Endodermal cell (in vitro differentiated cells): ENCODE results near the gene MAPK8IP1. TPM values are rescaled to one million over a fixed set of nuclear protein-coding genes. Genes with fewer than 3 reads are reported as not detected.

Source experiments
- DNase-seq: peaks from one replicate; pipeline ENCODE4 v3.0.0-alpha.2; 2017
- H3K27ac ChIP-seq: 2 replicates; pipeline ENCODE4 v1.5.1; 2013; ENCODE audit warnings: mild to moderate bottlenecking, low read depth, low read length, moderate library complexity
- H3K27me3 ChIP-seq: 2 replicates; pipeline ENCODE4 v1.6.1; 2013; ENCODE audit warnings: mild to moderate bottlenecking, low read length, moderate library complexity; ENCODE audit not compliant: insufficient read depth, control insufficient read depth, poor library complexity, severe bottlenecking
- H3K36me3 ChIP-seq: 2 replicates; pipeline ENCODE4 v1.7.0; 2013; ENCODE audit warnings: mild to moderate bottlenecking, low read length, moderate library complexity; ENCODE audit not compliant: control insufficient read depth, insufficient read depth
- H3K4me1 ChIP-seq: one replicate; pipeline ENCODE4 v1.7.0; 2013; ENCODE audit warnings: low read length; ENCODE audit not compliant: control insufficient read depth, insufficient read depth
- H3K4me3 ChIP-seq: 2 replicates; pipeline ENCODE4 v1.5.1; 2013; ENCODE audit warnings: mild to moderate bottlenecking, low read length, moderate library complexity
- H3K9ac ChIP-seq: 2 replicates; pipeline ENCODE4 v1.6.1; 2013; ENCODE audit warnings: mild to moderate bottlenecking, low read length, moderate library complexity; ENCODE audit not compliant: poor library complexity, severe bottlenecking; ENCODE audit errors: extremely low read depth
- H3K9me3 ChIP-seq: 2 replicates; pipeline ENCODE4 v1.6.1; 2013; ENCODE audit warnings: mild to moderate bottlenecking, low read length, moderate library complexity; ENCODE audit not compliant: control insufficient read depth
- H3K27ac Mint-ChIP-seq: 2 replicates; pipeline ENCODE4 v1.8.0; 2020; ENCODE audit warnings: mixed read lengths
- H3K27me3 Mint-ChIP-seq: 2 replicates; pipeline ENCODE4 v1.8.0; 2021; ENCODE audit warnings: mild to moderate bottlenecking, mixed read lengths; ENCODE audit not compliant: insufficient read depth
- H3K36me3 Mint-ChIP-seq: 2 replicates; pipeline ENCODE4 v1.8.0; 2020; ENCODE audit warnings: low read depth, mixed read lengths
- H3K4me1 Mint-ChIP-seq: 2 replicates; pipeline ENCODE4 v1.8.0; 2020; ENCODE audit warnings: mixed read lengths
- H3K4me3 Mint-ChIP-seq: 2 replicates; pipeline ENCODE4 v1.8.0; 2020; ENCODE audit warnings: mild to moderate bottlenecking, moderate library complexity, mixed read lengths
- H3K9me3 Mint-ChIP-seq: 2 replicates; pipeline ENCODE4 v1.8.0; 2020; ENCODE audit warnings: mild to moderate bottlenecking, mixed read lengths
- CTCF ChIP-seq: fragments of 200-600 bp; sonication (generic); conservative IDR thresholded peaks from 2 replicates; pipeline ENCODE4 v1.5.0; 2021; ENCODE audit warnings: antibody characterized with exemption, mild to moderate bottlenecking
- WGBS, 2 experiments: methylation state at CpG; one replicate each; pipeline versions ENCODE4 v1.1.5 to v1.1.7; 2013; ENCODE audit warnings: missing lambda C conversion rate in 2 of 2, mixed read lengths in 1 of 2; ENCODE audit not compliant: insufficient coverage in 1 of 2, insufficient read length in 1 of 2; 5-methylcytosine and 5-hydroxymethylcytosine counted together
- total RNA-seq, 2 donors: library from RNA; stranded (reverse); fragmentation: NEBNext Ultra II Directional in 1 of 2; extraction: Animal tissue kit (Norgen Biotek cat#: 25700) in 1 of 2; gene quantifications; 2 replicates in 1 of 2; 3 replicates in 1 of 2; pipeline ENCODE4 v1.2.1, GENCODE V29; 2021

MAPK8IP1 gene
- total RNA-seq, 2 donors from 2014 or later: 11.2 to 12.8 TPM

- no peak for TF ChIP-seq CTCF
- Histone ChIP-seq H3K4me1 (peaks cover 2% of the 10 kb centered on the region), H3K9ac (no peak overlapping the region), H3K9me3 (no peaks in the 10 kb centered on the region), H3K27ac (no peak overlapping the region), H3K27me3 (peaks cover 28% of the 10 kb centered on the region), H3K4me3 (no peak overlapping the region), H3K36me3 (no peaks in the 10 kb centered on the region)
- Mint-ChIP-seq H3K27ac (no peak overlapping the region), H3K4me1 (peaks cover 11% of the 10 kb centered on the region), H3K27me3 (peaks cover 19% of the 10 kb centered on the region), H3K4me3 (no peak overlapping the region), H3K36me3 (peaks cover 2% of the 10 kb centered on the region), H3K9me3 (no peaks in the 10 kb centered on the region)
- 86 to 87% methylated on average over 5 to 12 of the region's 12 CpGs for WGBS, 2 experiments
- peak; percentile 45 for DNase-seq
These were observed 40.5 kb downstream of the MAPK8IP1 start for GRCh38 chr11:45926001-45926401.

GRCh38 chr11:45926536-45927331 is 41.3 kb downstream of the MAPK8IP1 start:
- 95% methylated on average over 6 to 12 of the region's 12 CpGs for WGBS, 2 experiments
- DNase-seq: no peak

GRCh38 chr11:45927332-45927683 is 41.9 kb downstream of the MAPK8IP1 start:
- no peak overlapping the region for H3K4me3 Mint-ChIP-seq
- Histone ChIP-seq H3K9ac (no peak overlapping the region), H3K27me3 (peaks cover 22% of the 10 kb centered on the region), H3K4me1 (no peaks in the 10 kb centered on the region), H3K27ac (no peak overlapping the region), H3K4me3 (no peak overlapping the region), H3K9me3 (no peaks in the 10 kb centered on the region), H3K36me3 (peaks cover 3% of the 10 kb centered on the region)
- WGBS, 2 experiments: 91 to 93% methylated on average over 9 to 15 of the region's 15 CpGs
- TF ChIP-seq CTCF: no peak
- DNase-seq: peak; percentile 41
- H3K9me3 Mint-ChIP-seq: no peaks in the 10 kb centered on the region
- H3K4me1 Mint-ChIP-seq: peaks cover 3% of the 10 kb centered on the region
- H3K27ac Mint-ChIP-seq: no peak overlapping the region
- peaks cover 4% of the 10 kb centered on the region for H3K36me3 Mint-ChIP-seq
- H3K27me3 Mint-ChIP-seq: peaks cover 13% of the 10 kb centered on the region

More at GRCh38 chr11:45926536-45927331, 41.3 kb downstream of the MAPK8IP1 start:
- Histone ChIP-seq H3K36me3 (peaks cover 3% of the 10 kb centered on the region), H3K27ac (no peak overlapping the region), H3K27me3 (peaks cover 22% of the 10 kb centered on the region), H3K9ac (no peak overlapping the region), H3K4me3 (no peak overlapping the region), H3K9me3 (no peaks in the 10 kb centered on the region), H3K4me1 (no peaks in the 10 kb centered on the region)
- H3K9me3 Mint-ChIP-seq: no peaks in the 10 kb centered on the region
- H3K27me3 Mint-ChIP-seq: peaks cover 13% of the 10 kb centered on the region
- H3K36me3 Mint-ChIP-seq: peaks cover 2% of the 10 kb centered on the region
- H3K27ac Mint-ChIP-seq: no peak overlapping the region
- peaks cover 4% of the 10 kb centered on the region for H3K4me1 Mint-ChIP-seq
- TF ChIP-seq CTCF: no peak
- H3K4me3 Mint-ChIP-seq: no peak overlapping the region
